ENCODE results near the gene ZSCAN10. TPM values are rescaled to one million over a fixed set of nuclear protein-coding genes. Genes with fewer than 3 reads are reported as not detected.

ZSCAN10 gene
- total and polyA plus RNA-seq, 7 donors: not detected

- H3K27me3 ChIP-seq: no peaks in the 10 kb centered on the region
- H3K27ac ChIP-seq: no peak overlapping the region
- H3K9me3 ChIP-seq: no peaks in the 10 kb centered on the region
- H3K4me3 ChIP-seq: no peak overlapping the region
- H3K36me3 ChIP-seq: peaks cover 6 to 54% (median 26%) of the 10 kb centered on the region in 4 donors
- WGBS, 2 donors: 91 to 95% methylated on average over 16 of the region's 16 CpGs
- peaks cover 0 to 18% (median 12%) of the 10 kb centered on the region in 4 donors for H3K4me1 ChIP-seq
- TF ChIP-seq CTCF (IDR thresholded peaks at IDR 0.05) (no peak), POLR2AphosphoS5 (IDR thresholded peaks at IDR 0.05) (no peak), EP300 (IDR thresholded peaks at IDR 0.05) (no peak), POLR2A (IDR thresholded peaks at IDR 0.05) (no peak)
- intact Hi-C loops (cut with DNase I): no loop called here
- no peak for DNase-seq
Observed at GRCh38 chr16:3118204-3118790, 19.2 kb upstream of the ZSCAN10 start.

GRCh38 chr16:3115561-3115960, 16.5 kb upstream of the ZSCAN10 start:
- Histone ChIP-seq H3K9me3 (no peaks in the 10 kb centered on the region), H3K4me1 (peaks cover 0 to 31% (median 24%) of the 10 kb centered on the region in 4 donors), H3K36me3 (peaks cover 6 to 50% (median 26%) of the 10 kb centered on the region in 4 donors), H3K27me3 (no peaks in the 10 kb centered on the region), H3K27ac (no peak overlapping the region), H3K4me3 (no peak overlapping the region)
- TF ChIP-seq POLR2AphosphoS5 (IDR thresholded peaks at IDR 0.05) (no peak), POLR2A (IDR thresholded peaks at IDR 0.05) (no peak)
- WGBS, 2 donors: 82 to 89% methylated on average over 14 of the region's 14 CpGs
- intact Hi-C loops (cut with DNase I): no loop called here
- no peak for DNase-seq

GRCh38 chr16:3115003-3115402, 15.9 kb upstream of the ZSCAN10 start:
- Histone ChIP-seq H3K27ac (no peak overlapping the region), H3K27me3 (no peaks in the 10 kb centered on the region), H3K4me1 (peaks cover 0 to 31% (median 24%) of the 10 kb centered on the region in 4 donors), H3K36me3 (peaks cover 6 to 45% (median 23%) of the 10 kb centered on the region in 4 donors), H3K4me3 (no peak overlapping the region), H3K9me3 (no peaks in the 10 kb centered on the region)
- intact Hi-C loops (cut with DNase I): no loop called here
- 93 to 94% methylated on average over 12 of the region's 12 CpGs for WGBS, 2 donors
- DNase-seq: no peak
- TF ChIP-seq POLR2A (IDR thresholded peaks at IDR 0.05): no peak
- TF ChIP-seq POLR2AphosphoS5 (IDR thresholded peaks at IDR 0.05): no peak
- TF ChIP-seq CTCF (IDR thresholded peaks at IDR 0.05): no peak
- TF ChIP-seq EP300 (IDR thresholded peaks at IDR 0.05): no peak

- DNase-seq: no peak
- 65 to 77% methylated on average over 17 of the region's 17 CpGs for WGBS, 2 donors
- H3K4me1 ChIP-seq: peaks cover 0 to 31% (median 24%) of the 10 kb centered on the region in 4 donors
- intact Hi-C loops (cut with DNase I): no loop called here
- peak overlapping the region; percentile 76 to 86 (median 80) for H3K4me3 ChIP-seq
- H3K27ac ChIP-seq: peak overlapping the region in 3 of 4 donors; percentile 76 to 80 (median 78)
- TF ChIP-seq CTCF (IDR thresholded peaks at IDR 0.05) (no peak), POLR2AphosphoS5 (IDR thresholded peaks at IDR 0.05) (no peak), EP300 (IDR thresholded peaks at IDR 0.05) (no peak), POLR2A (IDR thresholded peaks at IDR 0.05) (no peak)
- H3K27me3 ChIP-seq: no peaks in the 10 kb centered on the region
- no peaks in the 10 kb centered on the region for H3K9me3 ChIP-seq
- peaks cover 4 to 34% (median 13%) of the 10 kb centered on the region in 4 donors for H3K36me3 ChIP-seq
Observed at GRCh38 chr16:3113765-3114479, 14.8 kb upstream of the ZSCAN10 start.

- 17 to 40% methylated on average over 19 of the region's 19 CpGs for WGBS, 2 donors
- no peaks in the 10 kb centered on the region for H3K27me3 ChIP-seq
- intact Hi-C loops (cut with DNase I): no loop called here
- H3K27ac ChIP-seq: peak overlapping the region; percentile 75 to 80 (median 77)
- H3K36me3 ChIP-seq: peaks cover 0 to 26% (median 9%) of the 10 kb centered on the region in 4 donors
- peaks cover 0 to 31% (median 24%) of the 10 kb centered on the region in 4 donors for H3K4me1 ChIP-seq
- peak; percentile 77 for DNase-seq
- H3K4me3 ChIP-seq: peak overlapping the region; percentile 76 to 86 (median 80)
- no peaks in the 10 kb centered on the region for H3K9me3 ChIP-seq
- no peak for TF ChIP-seq POLR2AphosphoS5 (IDR thresholded peaks at IDR 0.05)
- TF ChIP-seq CTCF (IDR thresholded peaks at IDR 0.05): no peak
- TF ChIP-seq POLR2A (IDR thresholded peaks at IDR 0.05): no peak
- no peak for TF ChIP-seq EP300 (IDR thresholded peaks at IDR 0.05)
Observed at GRCh38 chr16:3112881-3113574, 13.9 kb upstream of the ZSCAN10 start.

Data from sigmoid colon (tissue), 7 donors.